DND-41 (cell line): ENCODE measurements around the gene ANKMY2.

Source experiments
- ATAC-seq: fragments of 200-7000 bp; cut with Tn5 transposase; 3 replicates; pipeline ENCODE4 v1.9.1; 2021; ENCODE audit warnings: low read depth; ENCODE audit not compliant: insufficient read depth
- DNase-seq: peaks from one replicate; pipeline ENCODE4 v3.0.0-alpha.2; 2020
- H2AFZ ChIP-seq: 2 replicates; pipeline ENCODE4 v1.6.0; 2012; ENCODE audit warnings: low read depth, low read length
- H3K27ac ChIP-seq: 2 replicates; pipeline ENCODE4 v1.5.1; 2012; ENCODE audit warnings: low read length, inconsistent platforms
- H3K27me3 ChIP-seq: fragments of 200-600 bp; sonication (generic); 2 replicates; pipeline ENCODE4 v1.6.0; 2012; ENCODE audit warnings: low read length, mild to moderate bottlenecking, inconsistent platforms; ENCODE audit not compliant: insufficient read depth, poor library complexity
- H3K36me3 ChIP-seq: 2 replicates; pipeline ENCODE4 v1.5.1; 2012; ENCODE audit warnings: low read length, inconsistent platforms; ENCODE audit not compliant: insufficient read depth
- H3K4me1 ChIP-seq: 2 replicates; pipeline ENCODE4 v1.5.1; 2012; ENCODE audit warnings: mild to moderate bottlenecking, low read length; ENCODE audit not compliant: insufficient read depth
- H3K4me2 ChIP-seq: 2 replicates; pipeline ENCODE4 v1.6.0; 2012; ENCODE audit warnings: mild to moderate bottlenecking, moderate library complexity, low read length, inconsistent platforms; ENCODE audit not compliant: insufficient read depth
- H3K4me3 ChIP-seq, 2 experiments: fragments of 200-600 bp in 1 of 2; shearing (Covaris generic) in 1 of 2; 2 replicates each; pipeline ENCODE4 v1.5.1; 2012 to 2016; ENCODE audit warnings: inconsistent platforms in 2 of 2, low read length in 2 of 2, mild to moderate bottlenecking in 2 of 2, low read depth in 1 of 2, moderate library complexity in 1 of 2
- H3K79me2 ChIP-seq: 2 replicates; pipeline ENCODE4 v1.6.0; 2012; ENCODE audit warnings: low read length, inconsistent platforms; ENCODE audit not compliant: insufficient read depth
- H3K9ac ChIP-seq: 2 replicates; pipeline ENCODE4 v1.6.0; 2012; ENCODE audit warnings: low read depth, mild to moderate bottlenecking, inconsistent platforms, low read length, moderate library complexity
- H3K9me3 ChIP-seq: 2 replicates; pipeline ENCODE4 v1.5.1; 2012; ENCODE audit warnings: low read length, moderate library complexity, mild to moderate bottlenecking, inconsistent platforms; ENCODE audit not compliant: insufficient read depth, severe bottlenecking
- H4K20me1 ChIP-seq: 2 replicates; pipeline ENCODE4 v1.6.0; 2012; ENCODE audit warnings: low read length; ENCODE audit not compliant: insufficient read depth
- EZH2 ChIP-seq: IDR thresholded peaks from 3 replicates; pipeline ENCODE4 v1.6.1; 2012; ENCODE audit warnings: borderline replicate concordance, low read depth, mild to moderate bottlenecking, moderate library complexity, low read length, inconsistent platforms; ENCODE audit not compliant: severe bottlenecking
- TF ChIP-seq, protein P1 (sequence below): IDR thresholded peaks from 2 replicates; pipeline ENCODE4 v1.5.1; 2012; ENCODE audit warnings: borderline replicate concordance, low read length, moderate library complexity, mild to moderate bottlenecking; ENCODE audit not compliant: poor library complexity, severe bottlenecking; ENCODE audit errors: extremely low read depth

Gene ANKMY2

DNA sequence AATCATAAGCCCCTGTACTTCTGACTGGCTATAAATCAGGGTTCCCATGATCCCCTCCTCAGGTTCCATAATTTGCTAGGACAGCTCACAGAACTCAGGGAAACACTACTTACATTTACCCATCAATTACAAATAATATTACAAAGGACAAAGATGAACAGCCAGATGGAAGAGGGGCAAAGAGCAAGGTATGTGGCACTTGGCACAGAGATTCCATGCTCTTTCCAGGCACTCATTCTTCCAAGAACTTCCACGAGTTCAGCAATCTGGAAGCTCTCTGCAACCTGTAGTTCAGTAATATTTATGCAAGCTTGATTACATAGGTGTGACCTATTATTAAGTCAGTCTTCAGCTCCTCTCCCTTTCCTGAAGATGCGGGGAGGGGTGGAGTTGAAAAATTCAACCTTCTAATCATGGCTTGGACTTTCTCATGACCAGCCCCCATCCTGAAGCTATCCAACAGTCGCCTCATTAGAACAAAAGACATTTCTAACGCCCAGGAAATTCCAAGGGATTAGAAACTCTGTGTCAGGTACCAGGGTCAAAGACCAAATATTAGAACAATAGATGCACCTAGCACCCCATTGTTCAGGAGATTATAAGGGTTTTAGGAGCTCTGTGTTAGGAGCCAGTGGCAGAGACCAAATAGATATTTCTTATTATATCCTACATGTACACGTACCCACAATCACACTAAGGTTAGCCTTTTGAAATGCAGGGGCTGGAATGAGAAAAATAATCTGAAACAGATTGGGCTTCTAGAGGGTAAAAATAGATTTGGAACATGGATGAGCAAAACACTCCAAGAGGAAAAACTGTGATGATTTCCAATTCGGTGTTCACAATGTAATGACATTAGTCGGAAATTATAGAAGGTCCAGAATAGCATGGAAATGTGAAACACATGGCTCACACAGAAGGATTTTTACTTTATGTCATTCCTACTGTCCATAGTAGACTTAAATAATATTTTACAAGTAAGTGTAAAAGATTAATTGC, 7.0 kb downstream of the ANKMY2 start:
- TF ChIP-seq, protein P1, sequence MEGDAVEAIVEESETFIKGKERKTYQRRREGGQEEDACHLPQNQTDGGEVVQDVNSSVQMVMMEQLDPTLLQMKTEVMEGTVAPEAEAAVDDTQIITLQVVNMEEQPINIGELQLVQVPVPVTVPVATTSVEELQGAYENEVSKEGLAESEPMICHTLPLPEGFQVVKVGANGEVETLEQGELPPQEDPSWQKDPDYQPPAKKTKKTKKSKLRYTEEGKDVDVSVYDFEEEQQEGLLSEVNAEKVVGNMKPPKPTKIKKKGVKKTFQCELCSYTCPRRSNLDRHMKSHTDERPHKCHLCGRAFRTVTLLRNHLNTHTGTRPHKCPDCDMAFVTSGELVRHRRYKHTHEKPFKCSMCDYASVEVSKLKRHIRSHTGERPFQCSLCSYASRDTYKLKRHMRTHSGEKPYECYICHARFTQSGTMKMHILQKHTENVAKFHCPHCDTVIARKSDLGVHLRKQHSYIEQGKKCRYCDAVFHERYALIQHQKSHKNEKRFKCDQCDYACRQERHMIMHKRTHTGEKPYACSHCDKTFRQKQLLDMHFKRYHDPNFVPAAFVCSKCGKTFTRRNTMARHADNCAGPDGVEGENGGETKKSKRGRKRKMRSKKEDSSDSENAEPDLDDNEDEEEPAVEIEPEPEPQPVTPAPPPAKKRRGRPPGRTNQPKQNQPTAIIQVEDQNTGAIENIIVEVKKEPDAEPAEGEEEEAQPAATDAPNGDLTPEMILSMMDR, result no peak
- no peak for TF ChIP-seq EZH2
- DNase-seq (no peak), ATAC-seq (no peak)
- no peak overlapping the region for H2AFZ ChIP-seq
- H3K4me1 ChIP-seq, result peaks cover 8% of the 10 kb centered on the region
- no peaks in the 10 kb centered on the region for H3K9me3 ChIP-seq
- peaks cover 49% of the 10 kb centered on the region for H3K79me2 ChIP-seq
- peaks cover 16% of the 10 kb centered on the region; the same call in 1 of the 2 replicates for H4K20me1 ChIP-seq
- no peaks in the 10 kb centered on the region for H3K27me3 ChIP-seq
- no peak overlapping the region for H3K9ac ChIP-seq
- H3K4me3 ChIP-seq, result no peak overlapping the region
- H3K27ac ChIP-seq, result no peak overlapping the region
- peaks cover 14% of the 10 kb centered on the region for H3K36me3 ChIP-seq
- no peak overlapping the region for H3K4me2 ChIP-seq

DNA sequence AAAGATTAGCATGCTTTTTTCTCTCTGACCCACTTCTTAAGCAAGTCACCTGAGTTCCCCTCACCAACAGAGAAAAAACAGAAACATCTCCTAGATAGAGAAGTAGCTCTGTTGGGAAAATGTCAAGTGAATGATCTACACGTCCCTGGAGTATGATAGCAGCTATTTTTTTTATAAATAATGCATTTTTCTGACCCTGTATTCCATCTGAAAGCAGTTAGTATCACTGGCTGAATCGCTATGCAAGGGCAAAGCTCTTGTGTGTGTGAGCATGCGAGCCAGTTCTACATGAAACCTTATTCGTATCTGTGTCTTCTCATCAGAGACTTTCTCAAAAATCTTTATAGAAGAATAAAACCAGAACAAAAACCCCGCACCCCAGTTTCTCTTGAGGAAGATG, 8.2 kb downstream of the ANKMY2 start:
- H3K36me3 ChIP-seq, result peaks cover 14% of the 10 kb centered on the region
- ATAC-seq (no peak), DNase-seq (no peak)
- H3K4me3 ChIP-seq, result no peak overlapping the region
- no peaks in the 10 kb centered on the region for H3K4me1 ChIP-seq
- H3K9ac ChIP-seq, result no peak overlapping the region
- TF ChIP-seq, protein P1, result no peak
- no peak for TF ChIP-seq EZH2
- no peaks in the 10 kb centered on the region for H3K27me3 ChIP-seq
- H4K20me1 ChIP-seq, result peaks cover 16% of the 10 kb centered on the region; the same call in 1 of the 2 replicates
- H2AFZ ChIP-seq, result no peak overlapping the region
- no peak overlapping the region for H3K27ac ChIP-seq
- no peak overlapping the region for H3K4me2 ChIP-seq
- H3K9me3 ChIP-seq, result no peaks in the 10 kb centered on the region
- H3K79me2 ChIP-seq, result peaks cover 40% of the 10 kb centered on the region; the same call in 1 of the 2 replicates

DNA sequence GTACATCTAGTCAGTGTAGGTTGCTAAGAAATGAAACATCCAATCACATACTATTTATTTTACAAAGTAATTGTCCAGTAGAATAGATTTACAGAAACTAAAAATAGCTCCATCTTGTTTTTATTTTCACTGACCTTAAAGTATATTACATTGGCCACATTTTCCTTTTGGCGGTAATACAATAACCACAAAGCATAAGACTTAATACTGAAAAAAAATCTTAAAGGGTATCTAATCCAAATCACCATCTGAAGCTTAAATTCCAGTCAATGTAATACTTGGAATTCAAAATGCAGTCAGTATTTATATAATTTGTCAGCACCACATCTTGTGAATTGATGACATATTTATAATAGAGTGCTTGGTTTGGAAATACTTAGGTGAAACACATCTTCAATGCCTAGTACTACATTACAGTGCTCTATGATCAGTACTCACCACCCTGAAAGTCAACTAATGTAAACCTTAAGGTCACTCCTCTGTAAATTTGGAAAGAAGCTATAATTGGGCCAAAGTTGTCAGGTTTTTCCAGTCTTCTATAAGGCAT, 8.9 kb downstream of the ANKMY2 start:
- H3K4me3 ChIP-seq, result no peak overlapping the region
- H3K9ac ChIP-seq, result no peak overlapping the region
- H3K9me3 ChIP-seq, result no peaks in the 10 kb centered on the region
- no peak overlapping the region for H2AFZ ChIP-seq
- H3K79me2 ChIP-seq, result peaks cover 35% of the 10 kb centered on the region; the same call in 1 of the 2 replicates
- H3K4me2 ChIP-seq, result no peak overlapping the region
- H3K4me1 ChIP-seq, result no peaks in the 10 kb centered on the region
- no peak overlapping the region for H3K27ac ChIP-seq
- TF ChIP-seq, protein P1, result no peak
- TF ChIP-seq EZH2, result no peak
- DNase-seq (no peak), ATAC-seq (no peak)
- no peaks in the 10 kb centered on the region for H3K27me3 ChIP-seq
- peaks cover 14% of the 10 kb centered on the region for H3K36me3 ChIP-seq
- peaks cover 16% of the 10 kb centered on the region; the same call in 1 of the 2 replicates for H4K20me1 ChIP-seq
